IPS-18c (cell line): ENCODE data around the gene SPC25.
A peak's percentile ranks its signal among the peaks of the same experiment; 100 is the strongest.
"Not testable (repeated sequence)": the region's sequence is repeated elsewhere in the genome, so short reads cannot be mapped to it uniquely, and the experiment has no call there.

Experiments used
- H3K4me3 ChIP-seq: 2 replicates; pipeline ENCODE4 v1.7.0; 2013; ENCODE audit warnings: low read depth, mild to moderate bottlenecking, low read length, moderate library complexity; ENCODE audit not compliant: insufficient read depth
- H3K9me3 ChIP-seq: one replicate; pipeline ENCODE4 v1.6.1; 2013; ENCODE audit warnings: mild to moderate bottlenecking, low read length, moderate library complexity; ENCODE audit not compliant: control insufficient read depth, insufficient read depth

SPC25 gene

GRCh38 chr2:168910330-168910729 lies 20.1 kb upstream of the SPC25 start:
- no peak overlapping the region for H3K4me3 ChIP-seq
- H3K9me3 ChIP-seq: no peaks in the 10 kb centered on the region

- H3K4me3 ChIP-seq: no peak overlapping the region
- no peaks in the 10 kb centered on the region for H3K9me3 ChIP-seq
Measured at GRCh38 chr2:168907940-168908662, 17.9 kb upstream of the SPC25 start.

GRCh38 chr2:168904358-168904757 lies 14.1 kb upstream of the SPC25 start:
- no peaks in the 10 kb centered on the region for H3K9me3 ChIP-seq
- H3K4me3 ChIP-seq: no peak overlapping the region

GRCh38 chr2:168903888-168904287 lies 13.7 kb upstream of the SPC25 start:
- Histone ChIP-seq H3K4me3 (no peak overlapping the region), H3K9me3 (no peaks in the 10 kb centered on the region)

GRCh38 chr2:168901003-168901402 lies 10.8 kb upstream of the SPC25 start, which contains the start of gene G6PC2:
G6PC2 (plus strand) TSS chr2:168901291; CDS start chr2:168901332, 41 bp downstream.
- H3K4me3 ChIP-seq: no peak within 1 kb of the TSS
- no peaks in the 10 kb centered on the region for H3K9me3 ChIP-seq

- H3K4me3 ChIP-seq: no peak overlapping the region
- no peaks in the 10 kb centered on the region for H3K9me3 ChIP-seq
Measured at GRCh38 chr2:168897449-168897848, 7.2 kb upstream of the SPC25 start.

- H3K4me3 ChIP-seq: no peak overlapping the region
- no peaks in the 10 kb centered on the region for H3K9me3 ChIP-seq
Measured at GRCh38 chr2:168896783-168897182, 6.6 kb upstream of the SPC25 start.

GRCh38 chr2:168895771-168896170 lies 5.5 kb upstream of the SPC25 start:
- H3K9me3 ChIP-seq: no peaks in the 10 kb centered on the region
- H3K4me3 ChIP-seq: no peak overlapping the region

GRCh38 chr2:168894720-168895119 lies 4.5 kb upstream of the SPC25 start:
- Histone ChIP-seq H3K9me3 (no peaks in the 10 kb centered on the region), H3K4me3 (no peak overlapping the region)

- H3K4me3 ChIP-seq: no peak overlapping the region
Measured at GRCh38 chr2:168894101-168894500, 3.9 kb upstream of the SPC25 start.

GRCh38 chr2:168892327-168892726 lies 2.1 kb upstream of the SPC25 start:
- Histone ChIP-seq H3K4me3 (no peak overlapping the region), H3K9me3 (no peaks in the 10 kb centered on the region)

More at GRCh38 chr2:168894101-168894500, 3.9 kb upstream of the SPC25 start:
- H3K9me3 ChIP-seq: no peaks in the 10 kb centered on the region

GRCh38 chr2:168889635-168890005 lies 610 bp downstream of the SPC25 start:
- no peaks in the 10 kb centered on the region for H3K9me3 ChIP-seq
- peak overlapping the region; percentile 99 for H3K4me3 ChIP-seq

- H3K9me3 ChIP-seq: no peaks in the 10 kb centered on the region
- H3K4me3 ChIP-seq: no peak overlapping the region
Measured at GRCh38 chr2:168884975-168885374, 5.3 kb downstream of the SPC25 start.

- not testable (repeated sequence) for H3K9me3 ChIP-seq, H3K4me3 ChIP-seq
Measured at GRCh38 chr2:168882163-168882562, 8.1 kb downstream of the SPC25 start.

GRCh38 chr2:168874368-168875054 lies 15.7 kb downstream of the SPC25 start:
- Histone ChIP-seq H3K4me3 (no peak overlapping the region), H3K9me3 (no peaks in the 10 kb centered on the region)

GRCh38 chr2:168870824-168871223 lies 19.4 kb downstream of the SPC25 start:
- not testable (repeated sequence) for H3K9me3 ChIP-seq, H3K4me3 ChIP-seq

- H3K4me3 ChIP-seq, H3K9me3 ChIP-seq: not testable (repeated sequence)
Measured at GRCh38 chr2:168870369-168870768, 19.9 kb downstream of the SPC25 start.

GRCh38 chr2:168867164-168867563 lies 23.1 kb downstream of the SPC25 start:
- not testable (repeated sequence) for H3K9me3 ChIP-seq, H3K4me3 ChIP-seq
